ENCODE measurements around the gene NAV2. TPM values are rescaled to one million over a fixed set of nuclear protein-coding genes. Genes with fewer than 3 reads are reported as not detected.

Gene NAV2
- total and polyA plus RNA-seq, 2 donors (not counting 1 experiment from before 2014, with no cell fraction given) = 8.1 to 14.0 TPM

DNA sequence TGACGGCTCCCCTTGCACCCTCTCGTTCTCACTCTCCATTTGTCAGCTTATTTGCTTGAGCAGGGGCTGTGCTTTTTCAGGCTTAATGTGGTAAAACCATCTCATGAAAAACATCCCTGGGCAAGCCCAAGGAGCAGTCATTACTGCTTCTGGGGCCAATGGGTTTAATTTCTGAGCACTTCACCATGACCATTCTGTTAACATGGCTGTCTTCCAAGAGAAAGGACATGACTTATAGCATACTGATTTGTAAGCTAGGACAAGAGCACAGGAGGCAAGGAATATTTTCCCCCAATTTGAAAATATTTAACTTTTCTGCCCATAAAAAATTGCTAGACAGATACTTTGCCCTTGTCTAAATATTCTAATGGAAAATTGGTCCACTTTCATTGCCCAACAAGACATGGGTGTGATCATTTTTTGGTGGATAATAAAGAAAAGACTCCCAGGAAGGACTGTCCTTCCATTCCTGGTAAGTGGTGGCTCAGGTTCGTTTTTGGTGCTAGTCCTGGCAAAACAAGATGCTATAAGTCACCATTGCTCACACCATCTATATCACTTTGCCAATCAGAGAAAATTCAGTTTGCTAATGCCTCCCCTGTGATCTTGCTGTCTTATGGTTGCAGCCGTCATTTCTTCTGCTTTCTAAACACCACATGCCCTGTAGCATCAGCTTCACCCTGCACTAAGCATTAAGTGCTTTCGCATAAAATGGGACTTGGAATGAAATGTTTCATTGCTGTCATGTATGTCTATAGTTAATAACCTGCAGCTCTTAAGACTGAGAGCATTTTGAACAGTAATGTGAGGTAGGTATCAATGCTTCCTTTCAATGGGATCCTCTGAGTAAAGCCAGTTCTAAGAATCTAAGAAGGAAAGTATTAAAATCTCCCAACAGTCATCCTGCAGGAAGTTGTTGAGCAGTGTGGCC is 339.1 kb downstream of the NAV2 start:
- no peak overlapping the region for H3K27ac ChIP-seq (ENCODE audit: insufficient read depth, low read length)
- peaks cover 20% of the 10 kb centered on the region for H3K36me3 ChIP-seq (ENCODE audit: control insufficient read depth, insufficient read depth, low read length)

DNA sequence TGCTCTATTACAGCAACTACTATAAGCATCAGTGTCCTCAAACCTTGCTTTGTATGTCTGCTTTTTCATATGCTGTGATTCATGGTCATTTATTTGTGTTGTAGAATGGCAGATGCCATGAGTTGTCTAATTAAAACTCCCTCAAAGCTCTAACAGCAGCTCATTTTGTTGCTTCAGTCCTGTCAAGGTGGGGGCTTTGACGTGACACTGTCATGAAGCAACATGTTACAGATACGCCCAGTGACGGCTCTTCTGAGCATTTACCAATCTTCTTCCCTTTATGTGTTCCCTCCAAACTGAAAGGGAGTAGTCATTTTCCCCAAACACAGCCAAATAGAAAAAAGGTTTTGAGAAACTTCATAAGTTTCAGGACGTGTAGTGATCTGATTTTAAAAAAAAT is 340.9 kb downstream of the NAV2 start:
- H3K79me2 ChIP-seq (ENCODE audit: control insufficient read depth, insufficient read depth, low read length) = no peaks in the 10 kb centered on the region
- H3K9ac ChIP-seq (ENCODE audit: insufficient read depth, low read length) = no peak overlapping the region
- no peaks in the 10 kb centered on the region for H3K27me3 ChIP-seq (ENCODE audit: control insufficient read depth, insufficient read depth, low read length)
- H3K9me3 ChIP-seq (ENCODE audit: control insufficient read depth, insufficient read depth, low read depth, low read length) = no peaks in the 10 kb centered on the region
- TF ChIP-seq, protein P1, sequence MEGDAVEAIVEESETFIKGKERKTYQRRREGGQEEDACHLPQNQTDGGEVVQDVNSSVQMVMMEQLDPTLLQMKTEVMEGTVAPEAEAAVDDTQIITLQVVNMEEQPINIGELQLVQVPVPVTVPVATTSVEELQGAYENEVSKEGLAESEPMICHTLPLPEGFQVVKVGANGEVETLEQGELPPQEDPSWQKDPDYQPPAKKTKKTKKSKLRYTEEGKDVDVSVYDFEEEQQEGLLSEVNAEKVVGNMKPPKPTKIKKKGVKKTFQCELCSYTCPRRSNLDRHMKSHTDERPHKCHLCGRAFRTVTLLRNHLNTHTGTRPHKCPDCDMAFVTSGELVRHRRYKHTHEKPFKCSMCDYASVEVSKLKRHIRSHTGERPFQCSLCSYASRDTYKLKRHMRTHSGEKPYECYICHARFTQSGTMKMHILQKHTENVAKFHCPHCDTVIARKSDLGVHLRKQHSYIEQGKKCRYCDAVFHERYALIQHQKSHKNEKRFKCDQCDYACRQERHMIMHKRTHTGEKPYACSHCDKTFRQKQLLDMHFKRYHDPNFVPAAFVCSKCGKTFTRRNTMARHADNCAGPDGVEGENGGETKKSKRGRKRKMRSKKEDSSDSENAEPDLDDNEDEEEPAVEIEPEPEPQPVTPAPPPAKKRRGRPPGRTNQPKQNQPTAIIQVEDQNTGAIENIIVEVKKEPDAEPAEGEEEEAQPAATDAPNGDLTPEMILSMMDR (conservative IDR thresholded peaks at IDR 0.05 in 1 of 2, IDR thresholded peaks at IDR 0.05 in 1 of 2; ENCODE audit: low read depth in 1 of 2, low read length in 2 of 2) = no peak
- no peak for TF ChIP-seq EZH2 (IDR thresholded peaks at IDR 0.05; ENCODE audit: low read length, missing control alignments)
- no peaks in the 10 kb centered on the region for H3K4me1 ChIP-seq (ENCODE audit: control insufficient read depth, extremely low read depth, insufficient read depth, low read length)
- no peak overlapping the region for H3K4me2 ChIP-seq (ENCODE audit: extremely low read depth, insufficient read depth, low read length)
- H4K20me1 ChIP-seq (ENCODE audit: control insufficient read depth, extremely low read depth, insufficient read depth, low read length) = no peaks in the 10 kb centered on the region
- no peak for DNase-seq (ENCODE audit: low read depth in 2 of 2)
- peaks cover 22% of the 10 kb centered on the region for H3K36me3 ChIP-seq (ENCODE audit: control insufficient read depth, insufficient read depth, low read length)
- no peak overlapping the region for H2AFZ ChIP-seq (ENCODE audit: low read length)
- H3K4me3 ChIP-seq (replicated peaks in 1 of 4; ENCODE audit: control extremely low read depth in 1 of 4, insufficient read depth in 1 of 4, low read depth in 3 of 4, low read length in 4 of 4) = no peak overlapping the region
- H3K27ac ChIP-seq (ENCODE audit: insufficient read depth, low read length) = no peak overlapping the region

More for the DNA sequence above, 339.1 kb downstream of the NAV2 start:
- DNase-seq (ENCODE audit: low read depth in 2 of 2) = peak in 1 of 2 donors; percentile 27
- Histone ChIP-seq H3K79me2 (ENCODE audit: control insufficient read depth, insufficient read depth, low read length) (no peaks in the 10 kb centered on the region), H3K4me2 (ENCODE audit: extremely low read depth, insufficient read depth, low read length) (no peak overlapping the region), H3K27me3 (ENCODE audit: control insufficient read depth, insufficient read depth, low read length) (no peaks in the 10 kb centered on the region), H3K4me1 (ENCODE audit: control insufficient read depth, extremely low read depth, insufficient read depth, low read length) (no peaks in the 10 kb centered on the region), H3K9ac (ENCODE audit: insufficient read depth, low read length) (no peak overlapping the region), H3K9me3 (ENCODE audit: control insufficient read depth, insufficient read depth, low read depth, low read length) (no peaks in the 10 kb centered on the region), H2AFZ (ENCODE audit: low read length) (no peak overlapping the region), H4K20me1 (ENCODE audit: control insufficient read depth, extremely low read depth, insufficient read depth, low read length) (no peaks in the 10 kb centered on the region), H3K4me3 (replicated peaks in 1 of 4; ENCODE audit: control extremely low read depth in 1 of 4, insufficient read depth in 1 of 4, low read depth in 3 of 4, low read length in 4 of 4) (no peak overlapping the region)
- TF ChIP-seq EZH2 (IDR thresholded peaks at IDR 0.05; ENCODE audit: low read length, missing control alignments) = no peak
- TF ChIP-seq, protein P1 (conservative IDR thresholded peaks at IDR 0.05 in 1 of 2, IDR thresholded peaks at IDR 0.05 in 1 of 2; ENCODE audit: low read depth in 1 of 2, low read length in 2 of 2) = no peak

DNA sequence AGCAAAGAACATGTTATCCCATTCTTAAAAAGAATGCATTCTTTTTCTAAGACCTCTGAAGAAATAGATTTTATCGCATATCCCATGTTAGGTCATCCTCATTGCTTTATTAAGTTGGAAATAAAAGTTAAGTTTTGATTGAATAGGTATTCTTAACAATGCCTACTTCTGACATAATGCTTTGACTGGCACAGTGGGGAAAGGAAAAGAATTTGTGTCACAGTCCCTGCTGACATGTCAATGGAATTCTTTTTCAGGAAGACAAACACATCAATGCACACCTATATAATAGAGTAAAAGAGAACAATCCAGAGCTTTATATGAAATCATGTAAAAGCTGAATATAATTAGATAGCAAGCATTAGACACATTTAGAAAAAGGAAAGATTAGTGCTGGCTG is 341.9 kb downstream of the NAV2 start:
- peaks cover 18% of the 10 kb centered on the region for H3K36me3 ChIP-seq (ENCODE audit: control insufficient read depth, insufficient read depth, low read length)
- H3K27ac ChIP-seq (ENCODE audit: insufficient read depth, low read length) = no peak overlapping the region
- H3K9ac ChIP-seq (ENCODE audit: insufficient read depth, low read length) = no peak overlapping the region

More for the DNA sequence above, 341.9 kb downstream of the NAV2 start:
- DNase-seq (ENCODE audit: low read depth in 2 of 2) = no peak
- no peak overlapping the region for H3K4me2 ChIP-seq (ENCODE audit: extremely low read depth, insufficient read depth, low read length)
- no peaks in the 10 kb centered on the region for H3K4me1 ChIP-seq (ENCODE audit: control insufficient read depth, extremely low read depth, insufficient read depth, low read length)
- H4K20me1 ChIP-seq (ENCODE audit: control insufficient read depth, extremely low read depth, insufficient read depth, low read length) = no peaks in the 10 kb centered on the region
- TF ChIP-seq EZH2 (IDR thresholded peaks at IDR 0.05; ENCODE audit: low read length, missing control alignments) = no peak
- TF ChIP-seq, protein P1 (conservative IDR thresholded peaks at IDR 0.05 in 1 of 2, IDR thresholded peaks at IDR 0.05 in 1 of 2; ENCODE audit: low read depth in 1 of 2, low read length in 2 of 2) = no peak
- no peaks in the 10 kb centered on the region for H3K9me3 ChIP-seq (ENCODE audit: control insufficient read depth, insufficient read depth, low read depth, low read length)
- no peaks in the 10 kb centered on the region for H3K79me2 ChIP-seq (ENCODE audit: control insufficient read depth, insufficient read depth, low read length)
- H3K27me3 ChIP-seq (ENCODE audit: control insufficient read depth, insufficient read depth, low read length) = no peaks in the 10 kb centered on the region
- no peak overlapping the region for H2AFZ ChIP-seq (ENCODE audit: low read length)
- no peak overlapping the region for H3K4me3 ChIP-seq (replicated peaks in 1 of 4; ENCODE audit: control extremely low read depth in 1 of 4, insufficient read depth in 1 of 4, low read depth in 3 of 4, low read length in 4 of 4)
